GM18951 (cell line): Measurements from ENCODE around the gene CNOT9.

ENCODE experiments used
- POLR2A ChIP-seq: IDR thresholded peaks from 4 replicates; pipeline ENCODE4 v1.6.1; 2011; ENCODE audit warnings: mild to moderate bottlenecking; ENCODE audit not compliant: insufficient read length, insufficient read depth; ENCODE audit errors: extremely low read depth
- in situ Hi-C: fragments of 300-500 bp; cut with MboI; formaldehyde crosslinking; loops from one replicate; pipeline ENCODE4 v1.12.0; 2022; ENCODE audit warnings: low sequenced_read_pairs, mixed read lengths, inconsistent platforms; ENCODE audit not compliant: unreplicated experiment

The CNOT9 gene

GRCh38 chr2:218605432-218605831 is 36.8 kb downstream of the CNOT9 start:
- in situ Hi-C loops: no loop called here
- TF ChIP-seq POLR2A: no peak

DNA sequence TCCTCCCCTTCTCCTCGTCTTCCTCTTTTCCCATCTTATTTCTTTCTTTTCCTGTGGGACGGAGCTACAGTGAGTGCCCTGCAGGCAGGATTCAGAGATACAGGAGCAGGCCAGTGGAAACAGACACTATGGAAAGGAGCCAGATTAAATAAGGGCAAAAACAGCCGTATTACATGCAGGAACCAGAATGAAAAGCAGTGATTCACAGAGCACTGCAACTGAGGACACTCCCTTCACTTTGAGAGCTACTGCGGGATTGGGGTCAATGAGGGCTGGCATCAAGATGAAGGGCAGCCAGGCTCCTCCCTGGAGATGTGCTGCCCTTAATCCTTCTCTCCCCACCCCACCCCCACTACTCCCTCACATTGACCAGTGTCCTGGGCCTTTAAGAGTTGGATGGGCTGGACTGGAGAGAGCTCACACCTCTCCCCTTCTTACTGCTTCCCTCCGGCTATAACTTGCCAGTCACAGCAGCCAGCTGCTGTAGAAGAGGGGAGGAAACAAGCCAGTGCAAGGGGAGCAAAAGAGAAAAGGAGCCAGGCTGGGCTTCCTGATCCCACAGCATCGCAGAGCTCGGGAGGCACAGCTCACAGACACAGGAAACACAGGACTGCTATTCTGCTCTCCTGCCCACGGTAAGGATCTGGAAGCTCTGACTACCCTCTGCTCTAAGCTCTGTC is 38.9 kb downstream of the CNOT9 start, which contains the start of gene PLCD4:
TSS of gene PLCD4 (plus strand) at position 464 of the 680 bp plus-strand sequence. CDS start 7,841 bp downstream, outside the sequence.
- in situ Hi-C loops: no loop called here
- TF ChIP-seq POLR2A: no peak

- no peak for TF ChIP-seq POLR2A
- in situ Hi-C loops: no loop called here
Measured at GRCh38 chr2:218615868-218616315, 47.3 kb downstream of the CNOT9 start.

DNA sequence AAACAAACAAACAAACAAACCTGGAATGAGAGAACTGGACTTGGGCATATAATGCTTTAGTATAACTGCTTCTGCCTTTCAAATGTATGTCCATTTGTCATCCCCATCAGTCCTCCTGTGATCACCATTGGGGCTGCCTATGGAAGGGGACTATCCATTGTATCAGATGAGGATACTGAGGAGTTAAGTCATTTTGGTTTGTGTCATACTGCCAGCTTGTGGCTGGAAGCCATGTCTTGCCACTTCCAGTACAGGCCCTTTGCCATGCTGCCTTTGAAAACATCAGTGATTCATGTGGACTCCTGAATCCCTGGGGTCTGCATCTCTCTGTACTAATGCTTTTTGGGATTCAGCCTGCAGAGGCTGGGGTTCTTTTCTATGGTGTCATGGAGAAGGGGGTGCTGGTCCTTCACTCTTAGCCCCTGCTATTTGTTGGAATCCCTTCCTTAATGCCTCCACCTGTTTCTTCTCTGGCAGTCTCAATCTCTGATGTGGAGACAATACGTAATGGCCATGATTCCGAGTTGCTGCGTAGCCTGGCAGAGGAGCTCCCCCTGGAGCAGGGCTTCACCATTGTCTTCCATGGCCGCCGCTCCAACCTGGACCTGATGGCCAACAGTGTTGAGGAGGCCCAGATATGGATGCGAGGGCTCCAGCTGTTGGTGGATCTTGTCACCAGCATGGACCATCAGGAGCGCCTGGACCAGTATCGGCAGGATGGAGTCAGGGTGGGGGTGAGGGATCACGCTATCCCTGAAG is 49.6 kb downstream of the CNOT9 start:
- TF ChIP-seq POLR2A: no peak
- in situ Hi-C loops: no loop called here

DNA sequence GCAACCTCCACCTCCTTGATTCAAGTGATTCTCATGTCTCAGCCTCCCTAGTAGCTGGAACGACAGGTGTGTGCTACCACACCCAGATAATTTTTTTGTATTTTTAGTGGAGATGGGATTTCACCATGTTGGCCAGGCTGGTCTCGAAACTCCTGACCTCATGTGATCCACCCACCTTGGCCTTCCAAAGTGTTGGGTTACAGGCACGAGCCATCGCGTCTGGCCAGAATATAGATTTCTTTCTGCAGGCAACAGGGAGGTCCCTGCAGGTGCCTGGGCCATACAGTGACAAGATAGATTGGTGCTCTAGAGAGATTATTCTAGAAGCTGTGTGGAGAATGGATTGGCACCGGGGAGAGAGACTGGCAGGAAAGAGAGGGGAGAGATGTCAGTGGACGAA is 52.4 kb downstream of the CNOT9 start:
- in situ Hi-C loops: no loop called here
- TF ChIP-seq POLR2A: no peak

GRCh38 chr2:218622606-218623365 is 54.1 kb downstream of the CNOT9 start:
- no peak for TF ChIP-seq POLR2A
- in situ Hi-C loops: no loop called here

- in situ Hi-C loops: no loop called here
- no peak for TF ChIP-seq POLR2A
Measured at GRCh38 chr2:218623366-218623705, 54.7 kb downstream of the CNOT9 start.

GRCh38 chr2:218626369-218626768 is 57.7 kb downstream of the CNOT9 start:
- no peak for TF ChIP-seq POLR2A
- in situ Hi-C loops: no loop called here

GRCh38 chr2:218627939-218628338 is 59.3 kb downstream of the CNOT9 start:
- in situ Hi-C loops: no loop called here
- TF ChIP-seq POLR2A: no peak

GRCh38 chr2:218631837-218632236 is 63.2 kb downstream of the CNOT9 start:
- TF ChIP-seq POLR2A: no peak
- in situ Hi-C loops: no loop called here

DNA sequence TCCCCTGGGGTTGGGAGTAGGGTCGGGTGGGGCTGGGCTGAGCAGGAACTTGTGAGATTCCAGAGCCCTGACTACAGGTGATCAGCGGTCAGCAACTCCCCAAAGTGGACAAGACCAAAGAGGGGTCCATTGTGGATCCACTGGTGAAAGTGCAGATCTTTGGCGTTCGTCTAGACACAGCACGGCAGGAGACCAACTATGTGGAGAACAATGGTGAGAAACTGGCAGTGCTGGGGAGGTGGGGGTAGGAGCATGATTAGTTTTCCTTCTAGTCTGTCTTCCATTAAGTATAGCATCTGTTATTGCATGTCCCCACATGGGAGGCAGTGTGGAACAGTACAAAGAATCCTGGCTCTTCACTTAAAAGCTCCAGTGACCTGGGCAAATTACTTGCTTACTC is 67.1 kb downstream of the CNOT9 start:
- no peak for TF ChIP-seq POLR2A
- in situ Hi-C loops: no loop called here

DNA sequence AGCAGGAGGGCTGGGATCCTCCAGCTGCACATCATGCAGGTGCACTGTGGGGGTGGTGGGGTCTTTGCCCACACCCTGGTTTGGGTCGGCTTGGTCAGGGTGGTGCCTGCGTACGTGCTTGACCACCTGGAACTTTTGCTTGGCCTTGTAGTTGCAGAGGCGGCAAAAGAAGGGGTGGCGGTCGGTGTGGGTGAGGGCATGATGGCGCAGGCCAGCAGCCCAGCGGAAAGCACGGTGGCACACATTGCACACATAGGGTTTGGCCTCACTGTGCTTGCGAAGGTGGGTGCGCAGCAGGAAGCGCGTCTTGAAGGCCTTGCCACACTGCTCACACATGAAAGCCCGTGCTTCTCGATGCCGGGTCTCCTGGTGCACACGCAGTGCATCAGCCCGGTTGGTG is 69.7 kb downstream of the CNOT9 start:
- no peak for TF ChIP-seq POLR2A
- in situ Hi-C loops: no loop called here

GRCh38 chr2:218642121-218642656 is 73.5 kb downstream of the CNOT9 start:
- no peak for TF ChIP-seq POLR2A
- in situ Hi-C loops: no loop called here
